H4 (cell line): ENCODE results near the gene TRRAP. TPM values are rescaled to one million over a fixed set of nuclear protein-coding genes. Genes with fewer than 3 reads are reported as not detected.

Experiments
- DNase-seq: peaks from one replicate; pipeline ENCODE4 v3.0.0-alpha.2; 2015; ENCODE audit warnings: low spot score
- total RNA-seq: library from RNA; depleted of rRNA; stranded (reverse); fragments of >200 nt; shearing (Covaris generic); gene quantifications from 2 replicates; pipeline ENCODE4 v1.2.3, GENCODE V29; 2014

The TRRAP gene
- total RNA-seq, 1 experiment from 2014 or later = 11.1 TPM

GRCh38 chr7:99004781-99005500, 126.6 kb downstream of the TRRAP start:
- no peak for DNase-seq

DNA sequence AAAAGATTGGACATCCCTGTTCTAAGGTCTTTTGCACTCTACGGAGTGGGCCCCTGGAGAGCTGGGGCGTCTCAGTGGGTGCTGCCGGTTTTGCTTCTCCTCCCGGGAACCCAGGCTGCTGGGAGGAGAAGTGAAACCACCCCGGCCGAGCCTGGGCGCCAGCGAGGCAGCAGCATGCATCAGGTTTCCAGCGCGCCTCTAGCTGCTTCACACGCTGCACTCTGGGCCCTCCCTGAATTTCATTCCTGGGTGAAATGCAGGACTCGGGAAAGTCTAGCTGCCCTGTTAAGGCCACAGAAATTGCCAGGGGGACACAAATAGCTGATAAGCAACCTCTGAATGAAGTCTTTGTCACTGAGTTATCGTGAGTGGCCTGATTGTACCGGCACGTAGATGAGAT, 127.4 kb downstream of the TRRAP start:
- no peak for DNase-seq

- no peak for DNase-seq
Observed at GRCh38 chr7:99006739-99007424, 128.6 kb downstream of the TRRAP start.

GRCh38 chr7:99008181-99008631, 129.9 kb downstream of the TRRAP start:
- no peak for DNase-seq

DNA sequence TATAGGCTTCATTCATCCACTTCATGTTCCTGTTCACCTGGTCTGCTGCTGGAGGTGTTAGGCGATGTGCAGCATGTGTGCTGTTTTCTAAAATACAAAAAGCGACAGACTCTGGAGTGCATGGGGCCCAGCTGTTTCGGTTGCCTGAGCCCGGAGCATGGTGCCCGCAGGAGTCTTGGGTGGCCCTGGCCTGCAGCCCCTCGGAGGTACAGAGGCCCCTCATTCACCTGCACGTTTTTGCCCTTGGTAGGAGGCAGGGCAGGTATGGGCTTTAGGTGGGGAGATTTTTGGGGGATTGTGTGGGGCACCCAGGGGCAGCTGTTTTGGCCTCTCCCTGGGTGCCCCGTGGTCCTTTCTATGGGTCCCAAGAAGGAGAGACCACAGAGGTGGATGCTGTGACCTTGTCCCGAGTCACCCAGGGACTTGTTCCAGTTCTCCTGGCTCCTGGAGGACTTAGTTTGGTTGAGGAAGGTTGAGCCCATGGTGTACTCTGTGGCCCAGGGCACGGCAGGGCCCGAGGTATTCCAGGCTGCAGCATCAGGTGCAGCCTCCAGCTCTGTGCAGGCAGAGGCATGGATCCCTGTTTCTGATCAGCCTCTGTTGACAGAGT, 130.7 kb downstream of the TRRAP start:
- no peak for DNase-seq

GRCh38 chr7:99010281-99010680, 131.9 kb downstream of the TRRAP start:
- no peak for DNase-seq

- DNase-seq = no peak
Observed at GRCh38 chr7:99011341-99011705, 133.0 kb downstream of the TRRAP start.

GRCh38 chr7:99011706-99012404, 133.5 kb downstream of the TRRAP start:
- DNase-seq = no peak

- no peak for DNase-seq
Observed at GRCh38 chr7:99012722-99013121, 134.4 kb downstream of the TRRAP start.

- DNase-seq = no peak
Observed at GRCh38 chr7:99013266-99014112, 135.2 kb downstream of the TRRAP start.

- DNase-seq = no peak
Observed at GRCh38 chr7:99014113-99014985, 136.0 kb downstream of the TRRAP start.

- DNase-seq = no peak
Observed at GRCh38 chr7:99016196-99016595, 137.9 kb downstream of the TRRAP start.

DNA sequence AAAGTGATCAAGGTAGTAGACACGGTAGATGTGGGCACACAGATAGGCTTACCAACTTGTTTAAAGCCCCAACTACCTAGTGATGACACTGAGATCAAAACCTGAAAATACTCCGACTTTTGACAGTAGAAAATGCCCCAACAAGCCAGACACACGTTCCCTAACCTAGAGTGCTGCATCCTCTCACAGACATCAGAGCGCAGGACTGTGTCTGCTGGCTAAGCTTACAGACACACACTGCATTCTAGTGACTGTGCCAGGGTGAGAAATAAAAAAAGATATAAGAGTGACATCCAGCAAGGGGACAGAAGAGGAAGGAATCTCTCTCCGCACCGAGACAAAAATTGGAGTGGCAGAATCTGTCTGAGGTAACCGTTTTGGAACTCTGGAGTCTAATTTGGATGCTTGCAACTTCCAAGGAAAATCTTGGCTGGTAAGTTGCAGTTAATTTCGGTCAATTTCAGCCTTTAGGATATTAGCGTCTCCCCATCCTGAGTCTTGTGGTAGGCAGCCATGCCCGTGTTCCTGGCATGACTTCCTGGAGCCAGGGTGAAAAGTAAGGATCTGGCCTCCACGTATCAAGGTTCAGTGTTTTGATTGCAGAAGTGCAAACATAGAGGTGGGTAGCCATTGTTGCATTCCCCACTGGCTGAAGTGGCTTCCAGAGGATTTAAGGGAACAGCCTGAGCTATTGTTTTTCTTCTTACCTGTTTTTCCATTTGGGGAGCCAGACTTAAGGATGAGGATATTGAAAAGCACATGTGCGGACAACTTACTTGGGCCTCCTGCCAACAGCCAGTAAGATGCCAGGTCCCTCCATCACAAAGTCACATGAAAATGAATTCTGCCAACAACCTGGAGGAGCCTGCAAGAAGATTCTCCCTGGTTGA, 141.4 kb downstream of the TRRAP start:
- no peak for DNase-seq

DNA sequence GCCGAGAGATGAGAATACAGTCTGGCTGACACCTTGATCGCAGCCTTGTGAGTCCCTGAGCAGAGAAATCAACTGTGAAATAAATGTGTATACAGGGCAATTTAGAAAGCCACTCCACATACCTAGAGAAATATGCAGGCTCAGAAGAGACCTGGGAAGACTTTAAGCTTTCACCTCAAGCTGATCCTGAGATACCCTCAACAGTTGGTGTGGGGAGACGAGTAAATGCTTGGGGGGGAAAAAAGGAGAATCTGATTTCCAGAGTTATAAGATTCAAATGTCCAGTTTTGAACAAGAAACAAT, 142.0 kb downstream of the TRRAP start:
- DNase-seq = no peak

GRCh38 chr7:99021941-99022560, 143.7 kb downstream of the TRRAP start:
- DNase-seq = no peak

DNA sequence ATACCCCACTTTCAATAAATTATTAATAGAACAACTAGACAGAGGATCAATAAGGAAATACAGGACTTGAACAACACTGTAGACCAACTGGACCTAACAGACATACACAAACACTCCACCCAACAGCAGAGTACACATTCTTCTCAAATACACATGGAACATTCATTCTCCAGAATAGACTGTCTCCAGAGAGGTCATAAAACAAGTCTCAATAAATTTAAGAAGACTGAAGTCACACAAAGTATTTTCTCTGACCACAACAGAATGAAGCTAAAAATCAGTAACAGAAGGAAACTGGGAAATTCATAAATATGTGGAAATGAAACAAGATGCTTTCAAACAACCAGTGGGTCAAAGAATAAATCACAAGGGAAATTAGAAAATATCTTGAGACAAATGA, 145.7 kb downstream of the TRRAP start:
- no peak for DNase-seq

DNA sequence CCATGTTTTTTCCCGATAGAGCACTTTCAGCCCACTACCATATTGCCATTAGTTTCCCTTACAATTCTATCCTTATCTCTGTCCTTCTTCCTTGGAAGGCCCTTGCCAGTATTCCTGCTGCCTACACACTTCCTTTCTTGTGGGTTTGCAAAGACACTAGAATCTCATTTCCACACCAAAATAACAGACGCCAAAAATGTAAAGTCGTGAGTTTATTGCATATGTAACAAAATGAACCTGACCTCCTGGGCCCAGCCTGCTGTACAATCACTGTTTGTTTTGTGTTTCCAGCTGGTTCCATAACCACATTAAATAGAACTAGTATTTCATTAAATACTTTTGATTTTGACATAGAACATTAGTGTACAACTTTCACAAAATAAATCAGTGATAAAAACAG, 148.9 kb downstream of the TRRAP start:
- no peak for DNase-seq

DNA sequence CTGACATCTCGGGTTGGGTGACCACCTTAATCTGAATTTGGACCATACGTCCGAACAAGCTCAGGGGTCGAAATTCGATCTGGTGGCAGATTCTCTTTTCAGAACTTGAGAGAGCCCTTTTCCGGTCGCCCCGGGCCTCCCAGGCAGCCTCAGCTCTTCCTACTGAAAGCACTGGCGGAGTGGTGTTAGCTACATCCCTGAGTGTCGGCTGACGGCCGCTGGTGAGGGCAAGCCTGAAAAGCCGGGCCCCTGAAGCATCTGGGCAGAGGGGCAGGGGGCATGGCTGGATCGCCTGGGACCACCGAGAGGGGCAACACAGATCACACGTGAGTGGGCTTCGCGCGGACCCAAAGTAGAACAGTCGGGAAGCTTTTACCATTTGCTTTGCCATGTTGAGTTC, 149.5 kb downstream of the TRRAP start:
- no peak for DNase-seq

GRCh38 chr7:99028261-99028973, 150.1 kb downstream of the TRRAP start:
- DNase-seq = no peak
